ENCODE measurements around the gene UBXN1. TPM values are rescaled to one million over a fixed set of nuclear protein-coding genes. Genes with fewer than 3 reads are reported as not detected.
A peak's percentile ranks its signal among the peaks of the same experiment; 100 is the strongest.
"Not testable (repeated sequence)": the region's sequence is repeated elsewhere in the genome, so short reads cannot be mapped to it uniquely, and the experiment has no call there.

Gene UBXN1
- total RNA-seq, 1 experiment from 2014 or later = 147 TPM

- no peaks in the 10 kb centered on the region for H3K27me3 ChIP-seq
- H3K4me3 ChIP-seq = no peak overlapping the region
- DNase-seq = no peak
- H3K9me3 ChIP-seq = no peaks in the 10 kb centered on the region
- H3K36me3 ChIP-seq = peaks cover 87% of the 10 kb centered on the region
Measured at GRCh38 chr11:62712861-62713260, 34.0 kb upstream of the UBXN1 start.

- no peak for DNase-seq
- H3K27me3 ChIP-seq = no peaks in the 10 kb centered on the region
- no peaks in the 10 kb centered on the region for H3K9me3 ChIP-seq
- peaks cover 82% of the 10 kb centered on the region for H3K36me3 ChIP-seq
- no peak overlapping the region for H3K4me3 ChIP-seq
Measured at GRCh38 chr11:62712276-62712812, 33.5 kb upstream of the UBXN1 start.

- peak; percentile 22 for DNase-seq
- Histone ChIP-seq H3K4me3 (peak overlapping the region; percentile 23; the same call in 1 of the 2 replicates), H3K9me3 (no peaks in the 10 kb centered on the region), H3K36me3 (peaks cover 76% of the 10 kb centered on the region), H3K27me3 (no peaks in the 10 kb centered on the region)
Measured at GRCh38 chr11:62710001-62710345, 31.1 kb upstream of the UBXN1 start.

GRCh38 chr11:62709247-62710000 is 30.6 kb upstream of the UBXN1 start:
- no peaks in the 10 kb centered on the region for H3K27me3 ChIP-seq
- H3K36me3 ChIP-seq = peaks cover 78% of the 10 kb centered on the region
- DNase-seq = peak; percentile 77
- H3K4me3 ChIP-seq = peak overlapping the region; percentile 23
- H3K9me3 ChIP-seq = no peaks in the 10 kb centered on the region

- Histone ChIP-seq H3K4me3 (no peak overlapping the region), H3K36me3 (peaks cover 74% of the 10 kb centered on the region), H3K9me3 (no peaks in the 10 kb centered on the region), H3K27me3 (no peaks in the 10 kb centered on the region)
- no peak for DNase-seq
Measured at GRCh38 chr11:62708793-62709192, 29.9 kb upstream of the UBXN1 start.

GRCh38 chr11:62708392-62708791 is 29.5 kb upstream of the UBXN1 start:
- H3K27me3 ChIP-seq = no peaks in the 10 kb centered on the region
- H3K9me3 ChIP-seq = no peaks in the 10 kb centered on the region
- no peak overlapping the region for H3K4me3 ChIP-seq
- no peak for DNase-seq
- H3K36me3 ChIP-seq = peaks cover 74% of the 10 kb centered on the region

- no peaks in the 10 kb centered on the region for H3K9me3 ChIP-seq
- H3K4me3 ChIP-seq = peak within 1 kb of the TSS; percentile 85
- peaks cover 71% of the 10 kb centered on the region for H3K36me3 ChIP-seq
- no peaks in the 10 kb centered on the region for H3K27me3 ChIP-seq
- DNase-seq = no peak
Measured at GRCh38 chr11:62707277-62707861, 28.5 kb upstream of the UBXN1 start, which contains the start of the genes BSCL2 and GNG3. TSS of gene BSCL2 (minus strand) at chr11:62707424. CDS start at chr11:62707195, 229 bp downstream. TSS of gene GNG3 (plus strand) at chr11:62707676. CDS start at chr11:62708296, 620 bp downstream.

- Histone ChIP-seq H3K9me3 (no peaks in the 10 kb centered on the region), H3K4me3 (peak overlapping the region; percentile 85), H3K36me3 (peaks cover 69% of the 10 kb centered on the region), H3K27me3 (no peaks in the 10 kb centered on the region)
- DNase-seq = no peak
Measured at GRCh38 chr11:62706850-62707247, 28.0 kb upstream of the UBXN1 start.

- peak; percentile 92 for DNase-seq
- Histone ChIP-seq H3K27me3 (no peaks in the 10 kb centered on the region), H3K9me3 (no peaks in the 10 kb centered on the region), H3K36me3 (peaks cover 67% of the 10 kb centered on the region), H3K4me3 (peak overlapping the region; percentile 85)
Measured at GRCh38 chr11:62705880-62706849, 27.3 kb upstream of the UBXN1 start.

- Histone ChIP-seq H3K36me3 (peaks cover 66% of the 10 kb centered on the region), H3K9me3 (no peaks in the 10 kb centered on the region), H3K4me3 (peak overlapping the region; percentile 85), H3K27me3 (no peaks in the 10 kb centered on the region)
- DNase-seq = no peak
Measured at GRCh38 chr11:62705413-62705812, 26.5 kb upstream of the UBXN1 start.

- not testable (repeated sequence) for H3K9me3 ChIP-seq, H3K27me3 ChIP-seq, H3K4me3 ChIP-seq, DNase-seq
- peaks cover 55% of the 10 kb centered on the region for H3K36me3 ChIP-seq
Measured at GRCh38 chr11:62703921-62704320, 25.0 kb upstream of the UBXN1 start.

- no peaks in the 10 kb centered on the region for H3K27me3 ChIP-seq
Measured at GRCh38 chr11:62702246-62702645, 23.4 kb upstream of the UBXN1 start.

GRCh38 chr11:62694455-62695167 is 15.7 kb upstream of the UBXN1 start:
- Histone ChIP-seq H3K4me3 (no peak overlapping the region), H3K36me3 (peaks cover 39% of the 10 kb centered on the region), H3K27me3 (no peaks in the 10 kb centered on the region), H3K9me3 (no peaks in the 10 kb centered on the region)
- peak; percentile 65 for DNase-seq

More at GRCh38 chr11:62702246-62702645, 23.4 kb upstream of the UBXN1 start:
- no peaks in the 10 kb centered on the region for H3K9me3 ChIP-seq
- DNase-seq = no peak
- H3K4me3 ChIP-seq = no peak overlapping the region
- peaks cover 47% of the 10 kb centered on the region for H3K36me3 ChIP-seq

GRCh38 chr11:62693624-62694023 is 14.8 kb upstream of the UBXN1 start:
- H3K9me3 ChIP-seq, H3K27me3 ChIP-seq, DNase-seq, H3K4me3 ChIP-seq: not testable (repeated sequence)
- peaks cover 39% of the 10 kb centered on the region for H3K36me3 ChIP-seq

GRCh38 chr11:62689421-62690183 is 10.7 kb upstream of the UBXN1 start, which contains the start of gene LRRN4CL:
TSS of gene LRRN4CL (minus strand) at chr11:62689530. CDS start at chr11:62688508, 1,022 bp downstream.
- H3K4me3 ChIP-seq = no peak within 1 kb of the TSS
- DNase-seq = peak; percentile 96

More at GRCh38 chr11:62689421-62690183, 10.7 kb upstream of the UBXN1 start, which contains the start of gene LRRN4CL:
- Histone ChIP-seq H3K36me3 (peaks cover 33% of the 10 kb centered on the region), H3K9me3 (no peaks in the 10 kb centered on the region), H3K27me3 (no peaks in the 10 kb centered on the region)

Measured in MG63 (cell line).